Activated gamma-delta T cell (primary cell): ENCODE measurements around the gene ZFP64.
"Not testable (repeated sequence)": the region's sequence is repeated elsewhere in the genome, so short reads cannot be mapped to it uniquely, and the experiment has no call there.

ENCODE experiments used
- DNase-seq: peaks from one replicate; lab custom pipeline; 2025; lab: John Stamatoyannopoulos, UW

Gene ZFP64

GRCh38 chr20:52160049-52160570, 31.5 kb downstream of the ZFP64 start:
- DNase-seq = no peak

GRCh38 chr20:52154575-52154974, 37.0 kb downstream of the ZFP64 start:
- no peak for DNase-seq

GRCh38 chr20:52153896-52154295, 37.7 kb downstream of the ZFP64 start:
- no peak for DNase-seq

- DNase-seq = no peak
Measured at GRCh38 chr20:52152921-52153320, 38.7 kb downstream of the ZFP64 start.

- DNase-seq = no peak
Measured at GRCh38 chr20:52152416-52152815, 39.2 kb downstream of the ZFP64 start.

GRCh38 chr20:52150440-52151258, 40.9 kb downstream of the ZFP64 start:
- DNase-seq = no peak

- DNase-seq = no peak
Measured at GRCh38 chr20:52145587-52145986, 46.0 kb downstream of the ZFP64 start.

GRCh38 chr20:52143277-52143676, 48.3 kb downstream of the ZFP64 start:
- no peak for DNase-seq

- DNase-seq = no peak
Measured at GRCh38 chr20:52142757-52143156, 48.8 kb downstream of the ZFP64 start.

- DNase-seq = no peak
Measured at GRCh38 chr20:52139986-52140385, 51.6 kb downstream of the ZFP64 start.

- DNase-seq = no peak
Measured at GRCh38 chr20:52137850-52138249, 53.7 kb downstream of the ZFP64 start.

GRCh38 chr20:52133714-52134113, 57.9 kb downstream of the ZFP64 start:
- DNase-seq = not testable (repeated sequence)

- no peak for DNase-seq
Measured at GRCh38 chr20:52132337-52132736, 59.2 kb downstream of the ZFP64 start.

- DNase-seq = no peak
Measured at GRCh38 chr20:52131048-52131643, 60.4 kb downstream of the ZFP64 start.

- no peak for DNase-seq
Measured at GRCh38 chr20:52130406-52130805, 61.2 kb downstream of the ZFP64 start.

- DNase-seq = no peak
Measured at GRCh38 chr20:52129611-52130010, 62.0 kb downstream of the ZFP64 start.

- no peak for DNase-seq
Measured at GRCh38 chr20:52127309-52127708, 64.3 kb downstream of the ZFP64 start.

GRCh38 chr20:52124821-52125220, 66.8 kb downstream of the ZFP64 start:
- no peak for DNase-seq

- no peak for DNase-seq
Measured at GRCh38 chr20:52118696-52119095, 72.9 kb downstream of the ZFP64 start.

GRCh38 chr20:52118016-52118623, 73.5 kb downstream of the ZFP64 start:
- no peak for DNase-seq

- DNase-seq = no peak
Measured at GRCh38 chr20:52110456-52110855, 81.1 kb downstream of the ZFP64 start.

GRCh38 chr20:52105442-52106422, 85.8 kb downstream of the ZFP64 start:
- DNase-seq = no peak
